ENCODE measurements around the gene SMARCD1.
A peak's percentile ranks its signal among the peaks of the same experiment; 100 is the strongest.
"Not testable (repeated sequence)": the region's sequence is repeated elsewhere in the genome, so short reads cannot be mapped to it uniquely, and the experiment has no call there.

SMARCD1 gene

DNA sequence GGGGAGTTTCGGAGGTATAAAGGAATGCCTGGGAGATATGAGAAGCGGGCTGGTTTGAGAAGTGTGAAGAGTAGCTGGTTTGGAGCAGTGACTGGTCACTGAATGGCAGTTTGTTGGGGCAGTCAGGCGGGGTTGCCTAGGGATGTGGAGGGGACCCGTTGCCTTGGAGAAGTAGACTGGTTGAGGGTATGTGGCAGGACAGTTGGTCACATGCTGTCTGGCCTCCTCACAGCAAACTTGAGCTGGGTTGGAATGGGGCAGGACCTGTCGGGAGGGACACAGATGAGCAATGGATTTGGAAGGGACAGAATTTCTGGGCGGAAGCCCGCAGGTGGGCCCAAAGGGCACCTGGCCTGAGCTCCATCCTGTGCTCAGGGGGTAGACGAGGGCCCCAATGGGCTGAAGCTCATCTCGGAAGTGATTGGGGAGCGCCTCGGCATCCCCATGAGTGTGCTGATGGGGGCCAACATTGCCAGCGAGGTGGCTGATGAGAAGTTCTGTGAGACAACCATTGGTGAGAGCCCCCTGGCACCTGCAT is 20.8 kb downstream of the SMARCD1 start:
- DNase-seq = no peak

DNA sequence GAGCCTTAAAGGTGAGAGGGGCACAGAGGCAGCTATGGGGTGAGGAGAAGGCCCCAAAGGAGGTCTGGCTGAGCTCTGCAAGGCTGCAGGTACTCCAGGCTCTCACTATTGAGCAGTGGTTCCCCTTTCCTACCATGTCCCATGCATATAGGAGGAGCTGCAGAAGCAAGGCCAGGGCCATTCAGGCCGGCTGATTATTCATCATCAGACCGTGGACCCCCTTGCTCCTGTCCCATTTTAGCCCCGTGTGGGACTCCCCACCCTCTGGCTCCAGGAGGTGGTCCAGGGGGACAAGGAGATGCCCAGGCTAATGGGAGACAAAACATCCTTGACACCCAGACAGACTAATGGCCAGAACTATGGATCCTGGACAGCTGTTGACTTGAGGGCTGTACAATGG is 21.8 kb downstream of the SMARCD1 start:
- no peak for DNase-seq

DNA sequence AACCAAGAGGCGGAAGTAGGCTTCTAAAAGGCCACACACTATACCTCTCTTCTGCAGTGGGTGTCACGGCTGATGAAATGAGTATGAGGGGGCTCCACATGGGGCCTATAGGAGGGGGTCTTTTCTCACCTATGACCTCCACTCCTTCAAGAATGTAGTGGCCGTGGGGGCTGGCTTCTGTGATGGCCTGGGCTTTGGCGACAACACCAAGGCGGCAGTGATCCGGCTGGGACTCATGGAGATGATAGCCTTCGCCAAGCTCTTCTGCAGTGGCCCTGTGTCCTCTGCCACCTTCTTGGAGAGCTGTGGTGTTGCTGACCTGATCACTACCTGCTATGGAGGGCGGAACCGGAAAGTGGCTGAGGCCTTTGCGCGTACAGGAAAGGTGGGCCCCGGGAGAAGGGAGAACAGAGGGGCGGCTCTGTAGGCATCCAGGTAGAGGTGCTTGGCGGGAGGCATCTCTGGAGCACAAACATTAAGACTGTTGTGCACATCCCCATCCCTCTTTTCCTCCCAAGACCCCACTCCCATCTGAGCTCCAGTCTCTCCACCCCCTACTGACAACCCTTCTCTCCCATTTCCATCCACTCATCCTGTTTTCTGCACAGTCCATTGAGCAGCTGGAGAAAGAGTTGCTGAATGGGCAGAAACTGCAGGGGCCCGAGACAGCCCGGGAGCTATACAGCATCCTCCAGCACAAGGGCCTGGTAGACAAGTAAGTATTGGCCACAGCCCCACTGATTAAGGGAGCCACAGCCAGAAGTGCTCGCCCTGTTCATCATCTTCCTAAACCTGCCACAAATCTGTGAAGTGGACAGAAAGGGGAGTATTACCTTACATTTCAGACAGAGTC is 22.5 kb downstream of the SMARCD1 start:
- no peak for DNase-seq

DNA sequence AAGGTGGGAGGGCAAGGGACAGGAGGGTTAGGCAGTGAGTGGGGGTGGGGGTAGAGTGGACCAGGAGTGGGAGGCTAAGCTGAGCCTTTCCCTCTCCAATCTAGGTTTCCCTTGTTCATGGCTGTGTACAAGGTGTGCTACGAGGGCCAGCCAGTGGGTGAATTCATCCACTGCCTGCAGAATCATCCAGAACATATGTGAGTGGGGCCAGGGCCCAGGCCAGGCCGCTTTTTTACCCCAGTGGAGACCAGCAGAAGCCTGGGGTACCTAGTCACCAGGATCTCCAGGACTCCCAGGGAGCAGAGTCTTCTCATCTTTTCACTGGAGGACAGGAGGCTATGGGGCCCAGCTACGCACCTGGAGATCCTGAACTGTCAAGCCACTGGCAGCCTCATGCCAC is 24.2 kb downstream of the SMARCD1 start:
- DNase-seq = no peak

DNA sequence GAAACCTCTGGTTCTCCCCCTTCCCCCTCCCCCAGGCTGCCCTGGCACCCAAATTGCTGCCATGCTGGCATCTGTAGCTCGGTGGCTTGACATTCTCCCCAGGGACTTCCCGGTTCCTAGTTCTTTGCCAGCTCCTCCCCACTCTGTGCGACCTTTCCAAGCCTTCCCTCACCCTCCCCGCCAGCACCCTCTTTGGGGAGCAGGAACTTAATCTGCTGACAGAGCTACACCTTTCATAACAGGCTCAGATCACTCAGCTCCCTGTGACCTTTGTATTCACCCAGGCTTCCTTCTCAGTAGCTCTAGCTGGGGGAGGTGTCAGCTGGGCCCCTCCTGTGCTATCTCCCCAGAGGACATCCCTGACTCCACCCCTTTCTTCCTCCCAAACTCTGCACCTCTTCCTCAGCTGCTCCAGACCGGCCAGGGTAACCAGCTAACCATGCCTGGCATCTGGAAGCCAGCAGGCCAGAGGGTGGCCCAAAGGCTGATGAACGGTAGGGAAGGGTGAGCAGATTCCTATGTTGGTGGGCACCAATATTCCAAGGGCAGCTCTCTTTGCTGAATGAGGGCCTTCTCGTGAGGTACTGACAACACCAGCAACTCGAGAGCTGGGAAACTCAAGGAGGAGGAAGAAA is 25.1 kb downstream of the SMARCD1 start:
- no peak for DNase-seq

DNA sequence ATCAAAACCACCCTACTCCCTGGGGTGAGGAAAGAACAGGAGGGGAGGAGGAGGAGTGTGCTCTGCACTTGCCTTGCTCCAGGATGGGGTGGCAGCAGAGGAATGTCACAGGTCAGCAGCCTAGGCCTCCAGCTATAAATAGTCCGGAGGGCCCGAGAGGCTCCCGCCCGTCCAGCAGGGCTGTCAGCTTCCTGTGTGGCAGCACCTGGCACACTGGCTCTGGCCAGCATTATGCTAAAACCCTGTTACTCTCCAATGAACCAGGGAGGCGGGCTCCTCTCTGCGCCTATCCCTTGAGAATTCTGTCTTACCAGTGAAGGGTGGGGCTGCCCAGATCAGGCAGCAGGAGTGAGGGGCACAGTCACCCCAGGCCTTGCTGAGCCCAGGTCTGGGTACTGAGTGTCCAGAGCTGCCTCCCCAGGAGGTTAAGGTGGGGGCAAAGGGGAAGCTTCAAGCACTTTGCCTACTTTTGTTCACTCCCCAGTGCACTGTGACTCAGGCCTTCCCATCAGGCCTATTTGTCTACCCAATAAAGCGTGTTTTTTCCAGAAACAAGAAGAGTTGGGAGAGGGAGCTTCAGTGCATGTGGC is 25.7 kb downstream of the SMARCD1 start:
- DNase-seq = no peak

DNA sequence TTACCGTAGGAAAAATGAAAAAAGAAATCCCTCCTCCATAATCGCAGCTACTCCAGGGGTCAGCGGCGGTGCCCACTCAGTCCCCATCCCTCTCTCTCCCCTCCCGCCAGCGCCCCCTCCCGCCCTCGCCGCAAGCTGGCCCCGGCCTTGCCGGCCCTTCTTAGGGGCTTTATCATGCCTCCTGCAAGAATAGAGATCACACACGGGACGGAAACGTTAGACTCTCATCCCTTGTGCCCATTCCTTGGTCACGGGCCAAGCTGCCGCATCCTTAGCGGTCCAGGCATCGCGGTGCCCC is 26.2 kb downstream of the SMARCD1 start:
- DNase-seq = no peak

DNA sequence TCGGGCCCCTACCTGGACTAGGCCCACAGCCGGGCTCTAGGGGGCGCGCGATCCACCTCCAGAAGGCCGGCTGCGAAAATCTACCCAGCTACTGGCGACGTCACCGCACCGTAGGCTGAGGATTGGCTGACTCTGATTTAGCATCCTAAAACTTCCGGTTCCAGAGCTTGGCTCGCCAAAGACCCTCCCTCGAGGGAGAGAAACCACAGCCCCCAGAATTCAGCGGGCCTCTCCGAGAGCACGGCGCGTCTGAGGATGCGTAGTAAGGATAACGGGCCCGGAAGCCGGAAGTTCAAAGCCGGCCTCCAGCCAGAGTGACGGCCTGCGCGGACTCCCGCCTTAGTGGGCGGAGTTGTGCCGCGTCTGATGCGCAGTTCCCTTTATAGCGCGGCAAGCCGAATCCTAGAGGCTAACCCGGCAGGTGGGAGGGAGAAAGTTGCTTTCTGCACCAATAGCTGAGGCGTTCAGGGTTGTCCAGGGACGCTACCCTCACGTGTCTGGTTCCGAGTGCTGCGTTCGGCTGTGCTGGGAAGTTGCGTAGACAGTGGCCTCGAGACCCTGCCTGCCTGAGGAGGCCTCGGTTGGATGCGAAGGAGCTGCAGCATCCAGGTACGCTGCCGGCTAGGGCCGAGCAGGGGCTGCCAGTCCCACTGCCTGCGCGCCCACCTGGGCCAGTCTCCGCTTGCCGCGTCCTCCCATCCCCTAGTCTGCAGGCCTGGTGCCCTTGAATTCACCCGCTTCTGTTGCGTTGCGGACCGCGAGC is 26.7 kb downstream of the SMARCD1 start, which contains the start of gene COX14:
COX14 (plus strand) TSS at position 544 of the 763 bp plus-strand sequence. CDS start 7,808 bp downstream, outside the sequence.
- DNase-seq = peak; percentile 99

DNA sequence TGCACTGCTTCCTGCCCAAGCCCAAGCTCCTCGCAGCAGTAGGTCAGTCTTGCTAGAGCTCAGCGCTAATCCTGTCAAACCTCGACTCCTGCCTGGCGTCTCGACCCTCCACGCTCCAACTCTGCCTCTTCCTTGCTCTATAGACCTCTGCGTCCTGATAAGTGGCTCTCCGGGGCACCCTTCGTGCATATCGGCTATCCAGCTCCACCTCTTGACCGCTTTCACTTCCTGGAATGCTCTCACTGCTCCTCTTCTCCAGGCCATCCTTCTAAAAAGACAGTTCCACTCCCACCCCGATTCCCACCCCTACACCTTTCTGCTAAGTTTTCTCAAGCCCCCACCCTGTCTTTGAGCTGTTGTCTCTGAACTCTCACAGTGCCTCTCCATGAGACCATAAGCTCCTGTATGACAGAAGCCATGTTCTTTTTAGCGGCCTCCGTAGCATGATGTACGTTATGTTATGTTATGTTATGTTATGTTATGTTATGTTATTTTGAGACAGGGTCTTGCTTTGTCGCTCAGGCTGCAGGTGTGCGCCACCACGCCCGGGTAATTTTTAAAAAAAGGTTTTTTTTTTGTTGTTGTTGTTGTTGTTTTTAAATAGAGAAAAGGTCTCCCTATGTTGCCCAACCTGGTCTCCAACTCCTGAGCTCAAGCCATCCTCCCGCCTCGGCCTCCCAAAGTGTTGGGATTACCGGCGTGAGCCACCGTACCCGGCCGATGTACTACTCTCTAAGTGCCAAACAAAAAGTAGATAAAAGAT is 27.5 kb downstream of the SMARCD1 start:
- DNase-seq = no peak

DNA sequence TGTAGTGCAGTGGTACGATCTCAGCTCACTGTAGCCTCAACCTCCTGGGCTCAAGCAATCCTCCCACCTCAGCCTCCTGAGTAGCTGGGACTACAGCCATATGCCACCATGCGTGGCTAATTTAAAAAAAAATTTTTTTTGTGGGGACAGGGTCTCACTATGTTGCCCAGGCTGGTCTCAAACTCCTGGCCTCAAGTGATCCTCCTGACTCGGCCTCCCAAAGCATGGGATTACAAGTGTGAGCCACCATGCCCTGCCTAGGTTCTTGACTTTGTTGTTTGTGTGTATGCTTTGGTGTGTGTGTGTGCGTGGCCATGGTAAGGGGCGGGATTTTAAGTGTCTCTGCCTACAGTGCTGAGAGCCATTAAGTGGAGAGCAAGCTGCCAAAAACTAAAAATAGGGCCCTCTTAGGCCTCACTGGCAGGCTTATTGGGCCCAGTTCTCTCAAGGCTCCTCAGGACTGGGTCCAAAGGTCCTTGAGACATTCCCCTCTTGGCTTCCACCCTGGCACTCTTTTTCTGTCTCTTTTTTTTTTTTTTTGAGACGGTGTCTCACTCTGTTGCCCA is 32.0 kb downstream of the SMARCD1 start:
- DNase-seq = no peak

DNA sequence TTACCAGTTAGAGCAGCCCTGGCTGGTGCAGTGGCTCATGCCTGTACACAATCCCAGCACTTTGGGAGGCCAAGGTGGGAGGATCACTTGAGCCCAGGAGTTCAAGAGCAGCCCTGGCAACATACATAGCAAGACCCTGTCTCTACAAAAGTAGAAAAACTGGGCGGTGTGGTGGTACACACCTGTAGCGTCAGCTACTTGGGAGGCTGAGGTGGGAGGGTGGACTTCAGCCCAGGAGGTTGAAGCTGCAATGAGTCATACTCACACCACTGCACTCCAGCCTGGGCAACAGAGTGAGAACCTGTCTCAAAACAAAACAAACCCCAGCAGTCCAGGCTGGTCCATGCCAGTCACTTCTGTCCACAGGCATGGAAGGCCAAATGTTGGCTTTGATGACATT is 34.2 kb downstream of the SMARCD1 start:
- no peak for DNase-seq

DNA sequence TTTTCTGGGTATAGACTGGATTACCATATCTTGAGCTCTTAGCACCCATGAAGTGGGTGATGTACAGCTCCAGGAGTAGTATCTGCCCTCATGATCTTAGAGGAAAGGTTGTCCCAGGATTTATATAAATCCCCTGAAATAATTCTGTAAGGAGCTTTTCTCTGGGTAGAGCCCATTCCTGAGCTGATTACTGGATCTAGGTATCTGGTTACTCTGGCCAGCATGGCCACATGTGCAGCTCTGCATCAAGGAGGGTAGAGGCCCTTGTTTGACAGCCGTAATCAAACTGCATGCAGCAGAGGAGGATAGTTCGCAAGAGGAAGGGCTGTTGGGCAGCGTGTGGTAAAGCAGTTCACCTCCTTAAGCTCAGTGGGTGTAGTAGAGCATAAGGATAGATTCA is 35.4 kb downstream of the SMARCD1 start:
- no peak for DNase-seq

DNA sequence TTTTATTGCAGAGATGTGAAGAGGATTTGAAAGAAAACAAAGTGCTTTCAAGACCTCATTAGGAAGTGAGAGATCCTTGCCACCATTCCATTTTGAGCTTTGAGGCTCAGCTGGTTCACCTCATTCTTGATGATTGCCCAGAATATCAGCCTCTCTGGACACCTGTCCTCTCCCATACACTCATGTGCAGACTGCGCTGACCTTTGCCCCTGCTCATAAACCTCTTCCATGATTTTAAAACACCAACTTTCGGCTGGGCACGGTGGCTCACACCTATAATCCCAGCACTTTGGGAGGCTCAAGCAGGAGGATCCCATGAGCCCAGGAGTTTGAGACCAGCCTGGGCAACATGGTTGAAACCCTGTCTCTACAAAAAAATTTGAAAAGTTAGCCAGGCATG is 35.8 kb downstream of the SMARCD1 start:
- no peak for DNase-seq

DNA sequence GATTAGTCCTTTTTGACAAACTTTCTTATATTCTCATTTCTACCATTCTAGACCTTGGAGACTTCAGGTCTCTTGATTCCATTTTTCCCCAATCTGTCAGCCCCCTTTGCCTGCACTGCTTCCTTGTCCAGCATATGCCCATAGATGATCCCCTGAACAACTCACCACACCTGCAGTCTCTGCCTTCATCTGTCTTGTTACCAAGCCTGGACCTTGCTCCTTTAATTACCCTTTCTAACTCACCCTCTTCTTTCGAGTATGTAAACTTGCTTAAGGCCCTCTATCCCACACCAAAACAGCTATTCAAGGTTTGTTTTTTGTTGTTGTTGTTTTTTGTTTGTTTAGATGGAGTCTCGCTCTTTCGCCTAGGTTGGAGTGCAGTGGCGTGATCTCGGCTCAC is 36.5 kb downstream of the SMARCD1 start:
- DNase-seq = no peak

DNA sequence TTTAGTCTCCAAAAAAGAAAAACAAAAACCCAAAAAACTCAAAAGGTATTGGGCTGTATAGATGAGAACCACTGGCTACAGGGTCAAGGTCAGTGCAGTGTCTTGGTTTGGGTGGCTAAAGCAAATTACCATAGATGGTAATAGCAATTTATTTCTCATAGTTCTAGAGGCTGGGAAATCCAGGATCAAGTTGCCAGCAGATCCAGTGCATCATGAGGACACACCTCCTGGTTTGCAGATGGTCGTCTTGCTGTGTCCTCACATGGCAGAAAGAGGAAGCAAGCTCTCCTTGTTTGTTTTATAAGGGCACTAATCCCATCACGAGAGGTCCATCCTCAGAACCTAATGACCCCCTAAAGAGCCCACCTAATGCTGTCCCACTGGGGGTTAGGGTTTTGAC is 38.1 kb downstream of the SMARCD1 start:
- DNase-seq = no peak

DNA sequence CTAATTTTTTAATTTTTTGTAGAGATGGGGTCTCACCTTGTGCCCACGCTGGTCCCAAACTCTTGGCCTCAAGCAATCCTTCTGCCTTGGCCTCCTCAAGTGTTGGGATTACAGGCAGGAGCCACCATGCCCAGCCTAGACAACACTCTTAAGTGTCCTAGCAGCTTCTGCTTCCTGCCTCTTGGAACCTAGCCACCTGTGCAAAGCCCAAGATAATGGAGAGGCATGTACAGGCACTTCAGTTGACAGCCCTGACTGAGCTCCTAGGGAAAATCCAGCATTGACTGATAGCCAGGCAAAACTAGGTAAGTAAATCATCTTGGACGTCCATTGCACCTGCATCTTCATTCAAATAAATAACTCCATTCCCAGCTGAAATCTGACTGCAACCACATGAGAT is 42.4 kb downstream of the SMARCD1 start:
- no peak for DNase-seq

DNA sequence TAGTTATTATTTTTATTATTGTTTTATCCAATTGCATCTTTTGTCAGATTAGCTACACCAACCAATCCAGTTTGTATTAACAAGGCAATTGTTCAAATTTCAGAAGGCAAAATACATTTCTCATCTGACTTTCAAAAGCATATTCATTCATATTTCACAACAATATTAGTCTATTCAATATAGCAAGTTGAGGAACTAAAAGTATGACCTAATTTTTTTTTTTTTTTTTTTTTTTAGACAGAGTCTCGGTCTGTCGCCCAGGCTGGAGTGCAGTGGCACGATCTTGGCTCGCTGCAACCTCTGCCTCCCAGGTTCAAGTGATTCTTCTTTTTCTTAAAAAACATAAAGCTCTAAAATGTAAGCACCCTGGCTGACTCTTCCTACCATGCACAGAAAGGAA is 44.1 kb downstream of the SMARCD1 start:
- DNase-seq = no peak

DNA sequence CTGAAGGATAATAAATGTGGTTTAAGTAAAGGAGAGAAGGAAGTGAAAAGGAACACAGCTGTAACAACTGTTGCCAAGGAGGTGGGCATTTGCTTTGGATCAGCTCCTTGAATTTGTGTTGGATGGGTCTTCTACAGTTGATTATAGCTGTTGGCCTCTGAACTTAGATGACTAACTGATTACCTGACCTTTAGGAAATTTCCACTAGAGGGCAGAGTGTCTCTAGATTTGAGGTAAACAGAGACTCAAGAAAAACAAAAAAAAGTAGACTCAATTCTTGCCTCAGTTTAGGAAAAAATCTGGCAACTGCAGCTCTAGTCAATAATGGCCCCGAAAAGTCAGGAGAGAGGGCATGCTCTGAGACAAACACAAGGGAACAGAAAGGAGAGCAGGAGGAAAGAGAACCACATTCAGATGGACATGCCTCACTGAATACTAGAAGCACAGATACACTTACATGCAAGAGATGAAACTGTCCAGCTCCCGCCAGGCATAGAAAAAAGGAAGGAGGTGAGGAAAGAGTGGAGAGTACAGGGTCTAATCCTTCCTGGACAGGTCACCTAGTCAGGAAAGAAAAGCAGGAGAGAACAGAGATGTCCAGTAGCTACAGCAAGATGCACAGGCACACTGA is 47.5 kb downstream of the SMARCD1 start:
- no peak for DNase-seq

DNA sequence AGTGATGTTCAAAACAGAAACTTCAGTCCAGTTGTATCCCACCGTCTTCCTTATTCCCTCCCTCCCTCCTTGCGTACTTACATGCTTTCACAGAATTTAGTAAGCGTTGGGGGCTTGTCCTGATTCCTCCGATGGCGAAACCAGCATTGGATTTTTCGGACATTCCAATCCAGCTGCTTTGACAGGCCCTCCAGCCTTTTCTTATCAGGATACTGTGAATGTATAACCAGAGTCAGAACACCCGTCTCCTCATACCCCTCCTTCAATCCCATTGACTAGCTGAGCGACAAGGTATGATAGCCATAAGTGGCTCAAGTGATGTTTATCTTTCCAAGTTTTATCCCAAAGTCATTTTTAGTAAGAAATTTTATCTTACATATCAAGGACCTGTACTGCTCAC is 57.9 kb downstream of the SMARCD1 start:
- DNase-seq = no peak

DNA sequence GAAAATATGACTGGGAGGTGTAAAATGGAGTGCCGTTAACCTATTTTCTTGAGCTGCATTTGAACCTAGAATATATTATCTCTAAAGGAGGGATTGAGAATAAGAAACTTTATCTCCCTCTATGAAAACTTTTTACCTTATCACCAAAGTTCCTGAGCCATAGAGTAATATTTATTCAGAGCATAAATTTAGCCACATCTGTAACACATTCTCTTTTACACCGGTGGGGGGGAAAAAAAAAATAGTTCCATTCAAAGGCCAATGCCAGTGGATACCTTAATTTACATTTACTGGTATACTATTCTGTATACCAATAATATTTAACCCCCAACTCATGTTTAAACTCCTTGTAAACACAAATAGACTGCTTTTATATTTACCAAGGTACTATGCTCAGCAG is 60.3 kb downstream of the SMARCD1 start:
- DNase-seq = no peak

DNA sequence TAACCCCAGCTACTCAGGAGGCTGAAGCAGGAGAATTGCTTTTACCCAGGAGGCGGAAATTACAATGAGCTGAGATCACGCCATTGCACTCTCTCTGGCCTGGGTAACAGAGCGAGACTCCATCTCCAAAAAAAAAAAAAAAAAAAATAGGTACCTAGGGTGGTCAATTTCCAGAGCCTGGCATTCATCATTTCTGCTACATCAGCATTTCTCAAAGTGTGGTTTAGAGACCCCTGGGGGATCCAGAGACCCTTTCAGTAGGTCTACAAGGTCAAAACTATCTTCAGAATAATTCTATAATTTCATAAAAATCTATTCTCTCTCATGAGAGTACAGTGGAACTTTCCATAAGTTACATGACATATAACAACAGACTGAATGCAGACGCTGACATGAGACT is 62.1 kb downstream of the SMARCD1 start:
- DNase-seq = no peak

DNA sequence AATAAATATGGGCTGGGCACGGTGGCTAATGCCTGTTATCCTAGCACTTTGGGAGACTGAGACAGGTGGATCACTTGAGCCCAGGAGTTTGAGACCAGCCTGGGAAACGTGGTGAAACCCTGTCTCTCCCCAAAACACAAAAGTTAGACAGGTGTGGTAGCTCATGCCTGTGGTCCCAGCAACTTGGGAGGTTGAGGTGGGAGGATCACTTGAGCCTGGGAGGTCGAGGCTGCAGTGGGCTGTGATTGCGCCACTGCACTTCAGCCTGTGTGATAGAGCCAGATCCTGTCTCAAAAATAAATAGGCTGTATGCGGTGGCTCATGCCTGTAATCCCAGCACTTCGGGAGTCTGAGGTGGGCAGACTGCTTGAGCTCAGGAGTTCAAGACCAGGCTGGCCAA is 62.9 kb downstream of the SMARCD1 start:
- DNase-seq = not testable (repeated sequence)

Data from activated effector memory CD4-positive, alpha-beta T cell treated with Interleukin-2 at 50 U/mL for 16 hours (primary cell).